ENCODE results near the gene NCKAP1. TPM values are rescaled to one million over a fixed set of nuclear protein-coding genes. Genes with fewer than 3 reads are reported as not detected.

The NCKAP1 gene
- total and polyA plus RNA-seq, 2 donors (not counting 3 experiments of a cell fraction or from before 2014, with no cell fraction given): 49.4 to 130 TPM

GRCh38 chr2:183024339-183025095 lies 13.7 kb downstream of the NCKAP1 start:
- Histone ChIP-seq H3K4me3 (replicated peaks in 1 of 3; ENCODE audit: insufficient read depth in 1 of 3, low read depth in 1 of 3, low read length in 3 of 3) (no peak overlapping the region), H2AFZ (ENCODE audit: low read depth, low read length) (no peak overlapping the region), H3K4me2 (ENCODE audit: insufficient read depth, low read length) (no peak overlapping the region), H3K36me3 (ENCODE audit: control insufficient read depth in 2 of 2, extremely low read depth in 1 of 2, insufficient read depth in 2 of 2, low read length in 2 of 2) (peaks cover 0 to 11% of the 10 kb centered on the region in 2 experiments), H3K4me1 (ENCODE audit: control insufficient read depth, extremely low read depth, insufficient read depth, low read length) (no peaks in the 10 kb centered on the region), H4K20me1 (replicated peaks; ENCODE audit: control insufficient read depth, extremely low read depth, insufficient read depth, low read length) (peaks cover 24% of the 10 kb centered on the region), H3K9me1 (replicated peaks; ENCODE audit: control insufficient read depth, extremely low read depth, insufficient read depth, low read length) (no peaks in the 10 kb centered on the region), H3K79me2 (ENCODE audit: control insufficient read depth, insufficient read depth, low read length) (peaks cover 100% of the 10 kb centered on the region), H3K9ac (replicated peaks; ENCODE audit: extremely low read depth, insufficient read depth, low read length) (no peak overlapping the region), H3K9me3 (replicated peaks; ENCODE audit: control insufficient read depth, insufficient read depth, low read length) (no peaks in the 10 kb centered on the region), H3K27ac (ENCODE audit: insufficient read depth, low read depth, low read length) (no peak overlapping the region), H3K27me3 (ENCODE audit: control insufficient read depth in 2 of 2, insufficient read depth in 2 of 2, low read length in 2 of 2) (no peaks in the 10 kb centered on the region)
- FAIRE-seq: no peak
- dilution Hi-C loops (cut with MboI; ENCODE audit: extremely low pct_ligation_motif_present, low sequenced_read_pairs): no loop called here
- TF ChIP-seq GATA2 (IDR thresholded peaks at IDR 0.05; ENCODE audit: insufficient read depth, insufficient read length, low read depth, low read length) (no peak), POLR2A (IDR thresholded peaks at IDR 0.05; ENCODE audit: low read depth, low read length) (no peak), POLR2AphosphoS5 (IDR thresholded peaks at IDR 0.05; ENCODE audit: insufficient read depth, low read depth, low read length) (no peak), CTCF (IDR thresholded peaks at IDR 0.05; ENCODE audit: extremely low read depth in 1 of 2, insufficient read depth in 1 of 2, low read depth in 1 of 2, low read length in 2 of 2) (no peak), EZH2 (IDR thresholded peaks at IDR 0.05; ENCODE audit: borderline replicate concordance, low read depth, low read length, severe bottlenecking) (no peak), FOS (IDR thresholded peaks at IDR 0.05; ENCODE audit: borderline replicate concordance, insufficient read depth, low read length) (no peak), MYC (IDR thresholded peaks at IDR 0.05; ENCODE audit: low read depth, low read length) (no peak), JUN (IDR thresholded peaks at IDR 0.05; ENCODE audit: borderline replicate concordance, insufficient read depth, insufficient read length, low read depth) (no peak)
- ChIA-PET POLR2A (no interaction called here), CTCF (interaction anchor here (0.8 to 1.4 kb wide), 3 partner anchors 13 to 44 kb away, joined by 3 to 5 read pairs (median 3); no protein-coding TSS in a partner anchor)
- no TSS peak for BruUV-seq (replicated peaks)
- intact Hi-C loops (cut with micrococcal nuclease): no loop called here
- DNase-seq (ENCODE audit: low read depth, low spot score): peak; percentile 31

All from endothelial cell of umbilical vein (primary cell).